K562 (cell line): ENCODE results near the gene ZKSCAN8. TPM values are rescaled to one million over a fixed set of nuclear protein-coding genes. Genes with fewer than 3 reads are reported as not detected.

Source experiments
- ATAC-seq: fragments of 200-7000 bp; cut with Tn5 transposase; 3 replicates; pipeline ENCODE4 v1.9.1; 2020; ENCODE audit warnings: moderate library complexity
- BruUV-seq: library from RNA; stranded (reverse); fragments of 400-500 nt; replicated peaks from 2 replicates; lab custom pipeline; 2021; lab: Mats Ljungman, UMichigan
- CTCF ChIA-PET: fragments of 300-600 bp; formaldehyde crosslinking; extraction: SDS; loops from one replicate; lab custom pipeline; 2021; ENCODE audit warnings: low intra/inter-chr PET ratio; lab: Yijun Ruan, JAX
- POLR2A ChIA-PET: fragments of 300-600, 350-650 bp; sonication (Branson Sonifier 250); formaldehyde crosslinking; extraction: SDS; loops from one replicate; lab custom pipeline; 2021; ENCODE audit warnings: antibody characterized with exemption, inconsistent platforms; lab: Yijun Ruan, JAX
- DNase-seq, 4 experiments: peaks; one replicate each; pipeline versions ENCODE4 v3.0.0 to v3.0.0-alpha.2; 2011 to 2018; ENCODE audit warnings: low spot score in 3 of 4, mixed read lengths in 3 of 4; ENCODE audit errors: extremely low read depth in 1 of 4
- FAIRE-seq: peaks from 2 replicates; lab custom pipeline; 2011; peaks lifted over from hg19 to GRCh38; lab: Jason Lieb, UNC
- H2AFZ ChIP-seq: 2 replicates; pipeline ENCODE4 v1.6.0; 2011; ENCODE audit warnings: low read depth, low read length, control low read depth, inconsistent platforms
- H3K27ac ChIP-seq: fragments of 200-600 bp; 3 replicates; pipeline ENCODE4 v1.8.0; 2011; ENCODE audit warnings: low read depth, mild to moderate bottlenecking, control low read depth, inconsistent platforms, low read length, moderate library complexity, mixed read lengths; ENCODE audit errors: extremely low read depth
- H3K27me3 ChIP-seq, 2 experiments: fragments of 300-600 bp in 1 of 2; 2 replicates in 1 of 2; 3 replicates in 1 of 2; pipeline versions ENCODE4 v1.6.0 to v1.8.0; 2011; ENCODE audit warnings: inconsistent platforms in 2 of 2, low read length in 2 of 2, mild to moderate bottlenecking in 1 of 2, mixed read lengths in 1 of 2, moderate library complexity in 1 of 2; ENCODE audit not compliant: control insufficient read depth in 2 of 2, insufficient read depth in 2 of 2
- H3K36me3 ChIP-seq: fragments of 300-600 bp; 3 replicates; pipeline ENCODE4 v1.8.0; 2011; ENCODE audit warnings: mild to moderate bottlenecking, low read length, inconsistent platforms; ENCODE audit not compliant: control insufficient read depth, insufficient read depth
- H3K4me1 ChIP-seq, 2 experiments: fragments of 200-600 bp in 1 of 2; replicated peaks in 1 of 2; 2 replicates in 1 of 2; 3 replicates in 1 of 2; pipeline versions ENCODE4 v1.5.1 to v1.8.0; 2011; ENCODE audit warnings: inconsistent platforms in 2 of 2, low read length in 2 of 2, mild to moderate bottlenecking in 1 of 2, mixed read lengths in 1 of 2, moderate library complexity in 1 of 2; ENCODE audit not compliant: control insufficient read depth in 2 of 2, insufficient read depth in 2 of 2
- H3K4me2 ChIP-seq: 2 replicates; pipeline ENCODE4 v1.6.1; 2011; ENCODE audit warnings: low read length, control low read depth, inconsistent platforms, mixed read lengths; ENCODE audit not compliant: insufficient read depth
- H3K4me3 ChIP-seq: fragments of 200-600 bp; sonication (generic), shearing (Covaris generic); 2 replicates; pipeline ENCODE4 v1.5.1; 2016; ENCODE audit warnings: control low read depth, inconsistent platforms
- H3K79me2 ChIP-seq: fragments of 200-600 bp; 3 replicates; pipeline ENCODE4 v1.8.0; 2011; ENCODE audit warnings: low read length, inconsistent platforms; ENCODE audit not compliant: control insufficient read depth, insufficient read depth
- H3K9ac ChIP-seq, 2 experiments: 2 replicates each; pipeline versions ENCODE4 v1.6.0 to v1.6.1; 2011; ENCODE audit warnings: low read depth in 2 of 2, low read length in 2 of 2, control low read depth in 1 of 2, inconsistent platforms in 1 of 2, mild to moderate bottlenecking in 1 of 2, mixed read lengths in 1 of 2; ENCODE audit not compliant: insufficient read depth in 1 of 2
- H3K9me1 ChIP-seq: one replicate; pipeline ENCODE4 v1.6.0; 2011; ENCODE audit warnings: inconsistent platforms, mild to moderate bottlenecking, low read length, moderate library complexity; ENCODE audit not compliant: control insufficient read depth, insufficient read depth
- H3K9me3 ChIP-seq: replicated peaks from 2 replicates; pipeline ENCODE4 v1.5.1; 2011; ENCODE audit warnings: low read depth, low read length, inconsistent platforms; ENCODE audit not compliant: control insufficient read depth, insufficient read depth
- H4K20me1 ChIP-seq: replicated peaks from 2 replicates; pipeline ENCODE4 v1.6.1; 2011; ENCODE audit warnings: low read length, inconsistent platforms, mixed read lengths; ENCODE audit not compliant: control insufficient read depth, insufficient read depth
- BMI1 ChIP-seq: fragments of 150-350 bp; IDR thresholded peaks from 2 replicates; pipeline ENCODE4 v1.6.1; 2014; ENCODE audit warnings: low read length
- BRD9 ChIP-seq: fragments of 450-650 bp; IDR thresholded peaks from 2 replicates; pipeline ENCODE4 v1.6.1; 2018; ENCODE audit warnings: low read depth; ENCODE audit not compliant: partially characterized antibody
- GTF2F1 ChIP-seq: IDR thresholded peaks from 2 replicates; pipeline ENCODE4 v1.6.1; 2011; ENCODE audit warnings: low read depth, low read length, improper control_type of control experiment
- KLF6 ChIP-seq: fragments of 250-450 bp; sonication (Bioruptor Pico); IDR thresholded peaks from 2 replicates; pipeline ENCODE4 v1.4.0; 2020; ENCODE audit warnings: mild to moderate bottlenecking, moderate library complexity, borderline replicate concordance
- MTA2 ChIP-seq: fragments of 450-650 bp; IDR thresholded peaks from 2 replicates; pipeline ENCODE4 v1.6.1; 2016; ENCODE audit warnings: low read depth
- NR2C2 ChIP-seq, 2 experiments: fragments of 200-800 bp in 1 of 2; sonication (Bioruptor generic) in 1 of 2; sonication (generic) in 1 of 2; formaldehyde crosslinking in 1 of 2; IDR thresholded peaks; 2 replicates each; pipeline versions ENCODE4 v1.6.1 to v1.8.0; 2016 to 2022; ENCODE audit warnings: mild to moderate bottlenecking in 1 of 2, missing compliant biosample characterization in 1 of 2, missing genetic modification characterization in 1 of 2, missing genetic modification reagents in 1 of 2
- RFX7 ChIP-seq: fragments of 250-450 bp; sonication (Bioruptor Pico); IDR thresholded peaks from 2 replicates; pipeline ENCODE4 v1.5.1; 2021; ENCODE audit warnings: mild to moderate bottlenecking
- RNF2 ChIP-seq: sonication (generic); IDR thresholded peaks from 2 replicates; pipeline ENCODE4 v1.6.1; 2016
- WGBS: fragments of 100-300 bp; shearing (Covaris generic); methylation state at CpG from one replicate; pipeline ENCODE4 v1.1.6; 2016; ENCODE audit warnings: low coverage, mixed read lengths; ENCODE audit not compliant: insufficient coverage; ENCODE audit errors: missing lambda C conversion rate; 5-methylcytosine and 5-hydroxymethylcytosine counted together
- in situ Hi-C: fragments of 300-500 bp; cut with MboI; formaldehyde crosslinking; loops from 4 replicates; pipeline ENCODE4 v1.15.0; 2018; ENCODE audit warnings: inconsistent platforms, mixed read lengths
- intact Hi-C: fragments of 100-400 bp; cut with micrococcal nuclease; formaldehyde crosslinking; loops from 2 replicates; pipeline ENCODE4 v1.14.2; 2022
- polyA plus RNA-seq, 8 experiments: library from polyadenylated mRNA; depleted of rRNA in 4 of 8; stranded (reverse) in 5 of 8; unstranded in 3 of 8; fragments of >200 nt; fragmentation: Nextera tagmentation in 2 of 8; fragmentation: Illumina TruSeq in 1 of 8; extraction: Ambion mirVana in 2 of 8; extraction: Trizol in 1 of 8; gene quantifications; 2 replicates each; pipeline versions ENCODE4 v1.2.1 to v1.2.3, GENCODE V29; 2011 to 2014; ENCODE audit warnings: inconsistent platforms in 1 of 8, missing spikeins in 1 of 8
- total RNA-seq, 7 experiments: library from RNA; depleted of rRNA in 6 of 7; stranded (reverse); fragments of >200 nt in 6 of 7; fragmentation: Illumina TruSeq in 2 of 7; extraction: Trizol in 2 of 7; gene quantifications; 2 replicates each; pipeline versions ENCODE4 v1.2.1 to v1.2.3, GENCODE V29; 2011 to 2021; ENCODE audit warnings: low replicate concordance in 1 of 7
- TF ChIP-seq, protein P1 (sequence below): fragments of 250-450 bp; sonication (Bioruptor Pico); IDR thresholded peaks from 2 replicates; pipeline ENCODE4 v1.4.0; 2020

ZKSCAN8 gene
- total and polyA plus RNA-seq, 9 of the 15 experiments (the other 6 are each of a cell fraction or from before 2014, with no cell fraction given) = 3.3 to 37.7 (median 21.7) TPM

- Histone ChIP-seq H2AFZ (peak overlapping the region; percentile 97), H3K9me3 (no peaks in the 10 kb centered on the region; the same call in 1 of the 2 replicates), H3K27me3 (no peaks in the 10 kb centered on the region), H3K27ac (peak overlapping the region; percentile 96), H4K20me1 (no peaks in the 10 kb centered on the region; the same call in 1 of the 2 replicates), H3K9me1 (no peaks in the 10 kb centered on the region), H3K4me2 (peak overlapping the region; percentile 91), H3K36me3 (peaks cover 28% of the 10 kb centered on the region), H3K4me1 (peaks cover 12 to 20% of the 10 kb centered on the region in 2 experiments; a peak in 4 of 5 replicates), H3K9ac (peak overlapping the region; percentile 93 to 98), H3K4me3 (peak overlapping the region; percentile 72), H3K79me2 (peaks cover 55% of the 10 kb centered on the region)
- CTCF ChIA-PET = no interaction called here
- WGBS = under 1% methylated on average over 58 of the region's 58 CpGs
- intact Hi-C loops = loop anchor here (1.0 to 5.0 kb wide), 6 partner anchors 76 to 352 kb away; partner anchors contain the start of genes ZKSCAN4, ZSCAN26 and ZSCAN31
- ATAC-seq = peak; percentile 80
- peak; percentile 84 to 99 (median 88) for DNase-seq
- no TSS peak for BruUV-seq
- FAIRE-seq = peak; percentile 93
- POLR2A ChIA-PET = interaction anchor here (0.5 to 2.0 kb wide), 26 partner anchors 8 to 1003 kb away, joined by 3 to 9 read pairs (median 4); partner anchors contain the start of genes ZKSCAN3 and ZSCAN26
- in situ Hi-C loops = loop anchor here (5.0 kb wide), 1 partner anchor 220 kb away; no protein-coding TSS in a partner anchor
- peak; percentile 92 for TF ChIP-seq NR2C2 (CRISPR knock-in tag; IDR thresholded peaks at IDR 0.05)
- peak; percentile 99 for TF ChIP-seq NR2C2 (tag; IDR thresholded peaks at IDR 0.05)
- TF ChIP-seq, protein P1, sequence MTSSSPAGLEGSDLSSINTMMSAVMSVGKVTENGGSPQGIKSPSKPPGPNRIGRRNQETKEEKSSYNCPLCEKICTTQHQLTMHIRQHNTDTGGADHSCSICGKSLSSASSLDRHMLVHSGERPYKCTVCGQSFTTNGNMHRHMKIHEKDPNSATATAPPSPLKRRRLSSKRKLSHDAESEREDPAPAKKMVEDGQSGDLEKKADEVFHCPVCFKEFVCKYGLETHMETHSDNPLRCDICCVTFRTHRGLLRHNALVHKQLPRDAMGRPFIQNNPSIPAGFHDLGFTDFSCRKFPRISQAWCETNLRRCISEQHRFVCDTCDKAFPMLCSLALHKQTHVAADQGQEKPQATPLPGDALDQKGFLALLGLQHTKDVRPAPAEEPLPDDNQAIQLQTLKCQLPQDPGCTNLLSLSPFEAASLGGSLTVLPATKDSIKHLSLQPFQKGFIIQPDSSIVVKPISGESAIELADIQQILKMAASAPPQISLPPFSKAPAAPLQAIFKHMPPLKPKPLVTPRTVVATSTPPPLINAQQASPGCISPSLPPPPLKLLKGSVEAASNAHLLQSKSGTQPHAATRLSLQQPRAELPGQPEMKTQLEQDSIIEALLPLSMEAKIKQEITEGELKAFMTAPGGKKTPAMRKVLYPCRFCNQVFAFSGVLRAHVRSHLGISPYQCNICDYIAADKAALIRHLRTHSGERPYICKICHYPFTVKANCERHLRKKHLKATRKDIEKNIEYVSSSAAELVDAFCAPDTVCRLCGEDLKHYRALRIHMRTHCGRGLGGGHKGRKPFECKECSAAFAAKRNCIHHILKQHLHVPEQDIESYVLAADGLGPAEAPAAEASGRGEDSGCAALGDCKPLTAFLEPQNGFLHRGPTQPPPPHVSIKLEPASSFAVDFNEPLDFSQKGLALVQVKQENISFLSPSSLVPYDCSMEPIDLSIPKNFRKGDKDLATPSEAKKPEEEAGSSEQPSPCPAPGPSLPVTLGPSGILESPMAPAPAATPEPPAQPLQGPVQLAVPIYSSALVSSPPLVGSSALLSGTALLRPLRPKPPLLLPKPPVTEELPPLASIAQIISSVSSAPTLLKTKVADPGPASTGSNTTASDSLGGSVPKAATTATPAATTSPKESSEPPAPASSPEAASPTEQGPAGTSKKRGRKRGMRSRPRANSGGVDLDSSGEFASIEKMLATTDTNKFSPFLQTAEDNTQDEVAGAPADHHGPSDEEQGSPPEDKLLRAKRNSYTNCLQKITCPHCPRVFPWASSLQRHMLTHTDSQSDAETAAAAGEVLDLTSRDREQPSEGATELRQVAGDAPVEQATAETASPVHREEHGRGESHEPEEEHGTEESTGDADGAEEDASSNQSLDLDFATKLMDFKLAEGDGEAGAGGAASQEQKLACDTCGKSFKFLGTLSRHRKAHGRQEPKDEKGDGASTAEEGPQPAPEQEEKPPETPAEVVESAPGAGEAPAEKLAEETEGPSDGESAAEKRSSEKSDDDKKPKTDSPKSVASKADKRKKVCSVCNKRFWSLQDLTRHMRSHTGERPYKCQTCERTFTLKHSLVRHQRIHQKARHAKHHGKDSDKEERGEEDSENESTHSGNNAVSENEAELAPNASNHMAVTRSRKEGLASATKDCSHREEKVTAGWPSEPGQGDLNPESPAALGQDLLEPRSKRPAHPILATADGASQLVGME (CRISPR knock-in tag) = peak; percentile 80
- peak; percentile 93 for TF ChIP-seq RNF2
- TF ChIP-seq BRD9 = peak; percentile 82
- TF ChIP-seq KLF6 = 0 out of 2 replicates have a peak, but pooled peaks have one; percentile 7
- no peak for TF ChIP-seq RFX7 (CRISPR knock-in tag)
- TF ChIP-seq GTF2F1 = peak; percentile 87; the same call in 1 of the 2 replicates
- TF ChIP-seq MTA2 = peak; percentile 36
- peak; percentile 56; the same call in 1 of the 2 replicates for TF ChIP-seq BMI1
Observed at GRCh38 chr6:28136585-28137504, 4.8 kb upstream of the ZKSCAN8 start.
